NCI-H1105 (cell line): Measurements from ENCODE around the gene PHF14.

Experiments
- DNase-seq: peaks from one replicate; lab custom pipeline; 2025; lab: John Stamatoyannopoulos, UW

Gene PHF14

DNA sequence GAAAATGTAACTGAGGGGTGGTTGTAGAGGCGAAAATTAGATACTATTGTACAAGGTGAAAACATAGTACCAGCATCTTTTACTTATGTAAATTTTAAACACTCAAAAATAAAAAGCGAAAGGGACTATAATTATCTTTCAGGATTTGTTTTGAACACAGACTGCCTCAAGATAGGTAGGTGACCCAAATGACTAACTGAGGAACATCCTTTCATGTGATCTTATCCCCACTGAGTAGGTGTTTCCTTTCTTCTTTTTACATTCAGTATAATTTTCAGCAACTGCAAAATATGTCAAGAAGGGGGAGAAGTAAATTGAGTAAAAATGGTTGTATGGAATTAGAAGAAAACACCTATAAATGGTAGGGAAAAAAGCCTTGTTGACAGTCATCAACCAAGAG is 236.7 kb downstream of the PHF14 start:
- DNase-seq = no peak

DNA sequence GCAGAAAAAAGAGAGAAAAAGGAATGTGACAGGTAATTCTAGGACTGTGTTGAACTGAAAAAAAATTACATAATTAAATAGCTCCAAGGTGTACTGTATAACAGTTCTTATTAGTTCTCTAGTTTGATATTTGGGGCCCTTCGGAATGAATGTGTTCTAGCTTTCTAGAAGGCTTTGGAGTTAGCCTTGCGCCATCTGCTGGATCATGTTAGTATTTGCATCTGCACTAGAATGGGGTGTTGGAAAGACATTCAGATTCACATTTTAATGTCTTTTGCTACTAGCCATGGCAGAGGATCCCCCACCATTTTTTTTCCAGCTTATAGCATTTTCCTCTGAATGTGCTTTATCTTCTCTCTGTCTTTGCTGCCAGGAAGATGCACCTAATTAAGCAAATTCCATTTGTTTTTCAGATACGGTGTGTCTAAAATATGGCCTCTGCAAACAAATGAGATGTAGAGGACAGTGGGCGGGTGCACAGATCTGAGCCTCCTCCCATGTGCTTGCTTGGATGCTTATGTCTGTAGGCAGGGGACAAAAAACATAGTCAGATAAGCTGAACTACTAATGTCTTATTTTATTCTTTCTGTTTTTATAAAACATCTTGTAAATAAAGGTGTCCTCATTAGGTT is 238.5 kb downstream of the PHF14 start:
- peak; percentile 68 for DNase-seq

DNA sequence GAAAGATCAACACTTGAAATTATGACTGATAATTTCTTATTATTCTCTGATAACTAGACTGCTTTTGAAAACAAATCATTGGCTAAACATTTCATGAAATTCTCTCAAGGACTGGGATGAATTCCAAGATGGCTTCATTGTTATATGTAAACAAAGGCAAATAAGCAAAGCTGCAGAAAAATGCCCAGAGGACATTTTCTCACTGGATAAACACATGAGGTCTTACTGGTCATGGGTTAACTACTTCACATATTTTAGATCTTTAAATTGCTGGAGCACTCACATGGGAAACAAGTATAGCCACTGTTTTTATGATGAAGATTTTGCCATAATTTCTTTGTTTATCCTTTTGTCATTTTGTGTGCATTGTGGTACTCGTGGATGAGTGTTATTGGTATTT is 239.1 kb downstream of the PHF14 start:
- DNase-seq = peak; percentile 32

DNA sequence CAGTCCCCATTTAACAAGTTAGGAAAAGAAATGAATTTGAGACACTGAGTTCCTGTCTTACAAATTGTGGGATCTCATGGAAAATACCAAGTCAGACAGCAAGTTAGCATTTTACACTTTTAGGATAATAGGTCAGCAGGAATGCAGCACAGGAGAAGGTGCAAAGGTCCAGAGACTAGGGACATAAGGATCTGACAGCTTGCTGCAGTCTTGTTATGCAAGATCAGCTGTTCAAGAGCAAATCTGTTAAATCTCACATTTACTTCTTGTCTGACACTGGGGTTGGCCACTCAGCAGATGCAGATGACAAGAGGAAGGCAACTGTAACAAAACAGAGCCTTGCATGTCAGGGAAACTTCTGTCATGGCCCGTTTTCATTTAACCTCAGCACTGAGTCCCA is 239.6 kb downstream of the PHF14 start:
- DNase-seq = no peak

DNA sequence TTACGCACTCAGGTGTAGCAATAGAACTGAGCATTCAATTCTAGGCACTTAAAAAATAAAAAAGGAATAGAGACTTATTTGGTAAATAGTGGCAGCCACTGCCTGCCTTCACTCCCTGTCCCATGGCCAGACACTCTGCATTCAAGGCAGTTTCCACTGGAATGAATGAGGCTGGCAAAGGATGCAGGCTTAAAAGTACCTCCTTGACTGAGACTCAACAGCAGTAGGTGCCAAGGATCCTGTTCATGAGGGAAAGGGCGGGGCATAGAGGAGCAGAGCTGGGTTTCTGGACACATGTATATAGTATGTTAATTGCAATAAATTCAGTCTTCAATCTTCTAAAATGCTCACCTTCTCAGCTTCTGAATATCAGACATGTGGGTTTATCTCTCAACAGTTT is 242.6 kb downstream of the PHF14 start:
- DNase-seq = no peak

DNA sequence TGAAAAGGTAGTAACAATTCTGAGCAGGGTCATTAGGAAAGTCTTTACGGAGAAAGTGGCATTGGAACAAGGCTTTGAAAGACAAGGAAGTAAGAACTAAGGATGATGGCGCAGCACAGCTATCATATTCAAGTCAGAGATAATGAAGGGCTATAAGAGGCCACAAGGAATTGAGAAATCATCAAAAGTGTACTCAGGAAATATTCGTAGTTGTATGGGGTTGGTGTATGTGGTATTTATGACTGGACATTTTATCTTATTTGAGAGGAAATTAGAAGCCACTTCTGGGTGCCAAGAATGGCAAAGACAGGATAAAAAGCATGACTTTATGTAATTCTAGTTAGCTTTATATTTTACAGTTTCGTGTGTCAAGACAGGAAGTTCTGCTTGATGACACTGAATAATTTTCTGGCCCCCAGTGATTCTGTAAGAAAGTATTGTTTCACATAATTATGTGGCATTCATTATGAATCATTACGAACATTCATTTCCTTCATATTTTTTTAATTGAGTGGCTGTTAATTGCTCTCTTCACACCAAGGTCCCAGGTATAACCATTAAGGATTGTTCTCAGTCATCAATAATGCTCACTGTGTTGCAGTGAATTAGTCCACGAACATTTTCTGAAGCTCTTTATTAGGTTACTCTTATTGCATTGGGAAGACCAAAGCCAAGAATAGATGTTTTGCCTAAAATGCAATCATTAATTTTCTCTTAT is 244.3 kb downstream of the PHF14 start:
- no peak for DNase-seq
